COLO668 (cell line): Measurements from ENCODE around the gene IGFBP6.

Experiments
- DNase-seq: peaks from one replicate; lab custom pipeline; 2025; ENCODE audit not compliant: unreplicated experiment; lab: John Stamatoyannopoulos, UW

The IGFBP6 gene

GRCh38 chr12:53115891-53116648 lies 18.6 kb downstream of the IGFBP6 start:
- no peak for DNase-seq

GRCh38 chr12:53118751-53119300 lies 21.4 kb downstream of the IGFBP6 start:
- no peak for DNase-seq

- DNase-seq: no peak
These were observed 23.4 kb downstream of the IGFBP6 start for GRCh38 chr12:53120685-53121525.

- DNase-seq: no peak
These were observed 25.5 kb downstream of the IGFBP6 start for GRCh38 chr12:53122961-53123468.

GRCh38 chr12:53123578-53124351 lies 26.3 kb downstream of the IGFBP6 start:
- no peak for DNase-seq

- DNase-seq: no peak
These were observed 26.9 kb downstream of the IGFBP6 start for GRCh38 chr12:53124352-53124723.

GRCh38 chr12:53127169-53127568 lies 29.7 kb downstream of the IGFBP6 start:
- DNase-seq: no peak

- no peak for DNase-seq
These were observed 31.5 kb downstream of the IGFBP6 start for GRCh38 chr12:53128780-53129569.

- DNase-seq: no peak
These were observed 34.4 kb downstream of the IGFBP6 start for GRCh38 chr12:53131844-53132243.

GRCh38 chr12:53133722-53134121 lies 36.3 kb downstream of the IGFBP6 start:
- DNase-seq: no peak

GRCh38 chr12:53143355-53143754 lies 45.9 kb downstream of the IGFBP6 start:
- no peak for DNase-seq

GRCh38 chr12:53145383-53146260 lies 48.2 kb downstream of the IGFBP6 start:
- DNase-seq: no peak

GRCh38 chr12:53147181-53147580 lies 49.7 kb downstream of the IGFBP6 start:
- no peak for DNase-seq

- no peak for DNase-seq
These were observed 50.2 kb downstream of the IGFBP6 start for GRCh38 chr12:53147653-53148052.

- no peak for DNase-seq
These were observed 53.6 kb downstream of the IGFBP6 start for GRCh38 chr12:53151039-53151438.
